ENCODE data around the gene RBBP9.

- TF ChIP-seq CTCF (IDR thresholded peaks at IDR 0.05), result no peak
- TF ChIP-seq POLR2AphosphoS5 (IDR thresholded peaks at IDR 0.05; ENCODE audit: low read depth, low read length), result no peak
- no peak for TF ChIP-seq REST (IDR thresholded peaks at IDR 0.05; ENCODE audit: insufficient read depth in 1 of 2, low read depth in 2 of 2, low read length in 1 of 2)
- no peak for TF ChIP-seq TCF7L2 (IDR thresholded peaks at IDR 0.05; ENCODE audit: low read depth, low read length)
- TF ChIP-seq SIN3A (IDR thresholded peaks at IDR 0.05; ENCODE audit: borderline replicate concordance, insufficient read depth, low read depth, low read length), result no peak
Observed at GRCh38 chr20:18497603-18498002, 578 bp upstream of the RBBP9 start.
